PC-3 (cell line): ENCODE measurements around the gene MX1. TPM values are rescaled to one million over a fixed set of nuclear protein-coding genes. Genes with fewer than 3 reads are reported as not detected.

ENCODE experiments used
- ATAC-seq: fragments of 200-7000 bp; cut with Tn5 transposase; 2 replicates; pipeline ENCODE4 v1.9.1; 2020; ENCODE audit warnings: mild to moderate bottlenecking, moderate library complexity
- BruUV-seq: library from RNA; stranded (reverse); fragments of 400-500 nt; replicated peaks from 2 replicates; lab custom pipeline; 2021; lab: Mats Ljungman, UMichigan
- CTCF ChIA-PET: fragments of 300-600 bp; sonication (Branson Sonifier 250); formaldehyde crosslinking; loops from one replicate; lab custom pipeline; 2022; ENCODE audit warnings: antibody characterized with exemption; lab: Charles Lee
- POLR2A ChIA-PET: fragments of 300-600 bp; sonication (Branson Sonifier 250); formaldehyde crosslinking; loops from one replicate; lab custom pipeline; 2022; ENCODE audit warnings: antibody characterized with exemption; ENCODE audit not compliant: unreplicated experiment; lab: Charles Lee
- DNase-seq: peaks from one replicate; pipeline ENCODE4 v3.0.0-alpha.2; 2015
- H2AFZ ChIP-seq: fragments of 300-600 bp; sonication (generic); 2 replicates; pipeline ENCODE4 v1.6.0; 2016; ENCODE audit warnings: antibody characterized with exemption, low read length
- H3F3A ChIP-seq: fragments of 300-600 bp; sonication (generic); one replicate; pipeline ENCODE4 v1.6.0; 2017; ENCODE audit warnings: antibody characterized with exemption, low read length, control low read depth, mild to moderate bottlenecking; ENCODE audit not compliant: unreplicated experiment
- H3K27ac ChIP-seq: fragments of 300-600 bp; sonication (generic); 2 replicates; pipeline ENCODE4 v1.5.1; 2016; ENCODE audit warnings: mild to moderate bottlenecking, low read length
- H3K27me3 ChIP-seq: fragments of 300-600 bp; sonication (generic); 2 replicates; pipeline ENCODE4 v1.6.1; 2016; ENCODE audit warnings: low read length, mixed read lengths
- H3K36me3 ChIP-seq: fragments of 300-600 bp; sonication (generic); 2 replicates; pipeline ENCODE4 v1.6.1; 2016; ENCODE audit warnings: low read depth, mixed run types, low read length, mixed read lengths
- H3K4me1 ChIP-seq: fragments of 300-600 bp; sonication (generic); 2 replicates; pipeline ENCODE4 v1.5.1; 2016; ENCODE audit warnings: low read length; ENCODE audit not compliant: insufficient read depth
- H3K4me2 ChIP-seq: fragments of 300-600 bp; sonication (generic); 2 replicates; pipeline ENCODE4 v1.6.0; 2016; ENCODE audit warnings: low read length
- H3K4me3 ChIP-seq: fragments of 300-600 bp; sonication (generic); 2 replicates; pipeline ENCODE4 v1.5.1; 2016; ENCODE audit warnings: mild to moderate bottlenecking, low read length, mixed read lengths
- H3K79me2 ChIP-seq: fragments of 300-600 bp; sonication (generic); 2 replicates; pipeline ENCODE4 v1.6.1; 2017; ENCODE audit warnings: low read length, mixed read lengths
- H3K9ac ChIP-seq: fragments of 300-600 bp; sonication (generic); 2 replicates; pipeline ENCODE4 v1.6.0; 2016; ENCODE audit warnings: mild to moderate bottlenecking, low read length
- H3K9me2 ChIP-seq: fragments of 300-600 bp; sonication (generic); replicated peaks from 2 replicates; pipeline ENCODE4 v1.6.1; 2016; ENCODE audit warnings: mixed run types, low read length, mixed read lengths
- H3K9me3 ChIP-seq: fragments of 300-600 bp; sonication (generic); 2 replicates; pipeline ENCODE4 v1.6.1; 2016; ENCODE audit warnings: low read length, mixed read lengths
- H4K20me1 ChIP-seq: fragments of 300-600 bp; sonication (generic); 2 replicates; pipeline ENCODE4 v1.6.1; 2016; ENCODE audit warnings: low read length, mixed read lengths
- CTCF ChIP-seq: fragments of 300-600 bp; sonication (generic); conservative IDR thresholded peaks from 2 replicates; pipeline ENCODE4 v1.5.1; 2017; ENCODE audit warnings: antibody characterized with exemption, low read depth, mild to moderate bottlenecking, low read length
- EZH2 ChIP-seq: fragments of 300-600 bp; sonication (generic); IDR thresholded peaks from one replicate; pipeline ENCODE4 v1.6.1; 2017; ENCODE audit warnings: antibody characterized with exemption, mild to moderate bottlenecking, low read length; ENCODE audit not compliant: unreplicated experiment
- EZH2phosphoT487 ChIP-seq: fragments of 300-600 bp; sonication (generic); IDR thresholded peaks from 2 replicates; pipeline ENCODE4 v1.6.1; 2018; ENCODE audit warnings: mild to moderate bottlenecking, antibody characterized with exemption, low read length, borderline replicate concordance
- intact Hi-C: fragments of 100-400 bp; cut with micrococcal nuclease; formaldehyde crosslinking; loops from 2 replicates; pipeline ENCODE4 v1.9.0; 2023
- total RNA-seq: library from RNA; depleted of rRNA; stranded (reverse); fragments of >200 nt; gene quantifications from 2 replicates; pipeline ENCODE4 v1.2.3, GENCODE V29; 2014

MX1 gene
- total RNA-seq, 1 experiment from 2014 or later, result 12.6 TPM

GRCh38 chr21:41433566-41433965 is 7.5 kb downstream of the MX1 start:
- ATAC-seq (peak; percentile 49), DNase-seq (no peak)
- Histone ChIP-seq H3K9me3 (no peaks in the 10 kb centered on the region), H3K79me2 (no peaks in the 10 kb centered on the region), H3K4me3 (no peak overlapping the region), H3K4me2 (no peak overlapping the region), H3K9me2 (no peaks in the 10 kb centered on the region), H2AFZ (no peak overlapping the region), H3K36me3 (no peaks in the 10 kb centered on the region; the same call in 1 of the 2 replicates), H4K20me1 (no peaks in the 10 kb centered on the region), H3K27me3 (no peaks in the 10 kb centered on the region), H3K27ac (no peak overlapping the region), H3K9ac (no peak overlapping the region), H3F3A (no peaks in the 10 kb centered on the region), H3K4me1 (no peaks in the 10 kb centered on the region)
- ChIA-PET POLR2A (no interaction called here), CTCF (no interaction called here)
- TF ChIP-seq CTCF, result no peak
- no peak for TF ChIP-seq EZH2phosphoT487
- no peak for TF ChIP-seq EZH2
- intact Hi-C loops, result loop anchor here (2.0 kb wide), 1 partner anchor 19 kb away; no protein-coding TSS in a partner anchor
- no TSS peak for BruUV-seq

GRCh38 chr21:41435706-41436105 is 9.7 kb downstream of the MX1 start:
- H3K27me3 ChIP-seq, result no peaks in the 10 kb centered on the region
- no peak overlapping the region for H3K9ac ChIP-seq
- H3K36me3 ChIP-seq, result no peaks in the 10 kb centered on the region; the same call in 1 of the 2 replicates
- no peak overlapping the region for H3K4me3 ChIP-seq
- H3K9me3 ChIP-seq, result no peaks in the 10 kb centered on the region
- ATAC-seq (no peak), DNase-seq (no peak)
- no peaks in the 10 kb centered on the region for H3K9me2 ChIP-seq
- TF ChIP-seq CTCF (no peak), EZH2 (no peak), EZH2phosphoT487 (no peak)
- no peak overlapping the region for H2AFZ ChIP-seq
- no peaks in the 10 kb centered on the region for H4K20me1 ChIP-seq
- intact Hi-C loops, result no loop called here
- H3K27ac ChIP-seq, result no peak overlapping the region
- BruUV-seq, result no TSS peak
- ChIA-PET CTCF (no interaction called here), POLR2A (no interaction called here)
- H3K79me2 ChIP-seq, result no peaks in the 10 kb centered on the region
- no peaks in the 10 kb centered on the region for H3F3A ChIP-seq
- H3K4me2 ChIP-seq, result no peak overlapping the region
- H3K4me1 ChIP-seq, result no peaks in the 10 kb centered on the region

DNA sequence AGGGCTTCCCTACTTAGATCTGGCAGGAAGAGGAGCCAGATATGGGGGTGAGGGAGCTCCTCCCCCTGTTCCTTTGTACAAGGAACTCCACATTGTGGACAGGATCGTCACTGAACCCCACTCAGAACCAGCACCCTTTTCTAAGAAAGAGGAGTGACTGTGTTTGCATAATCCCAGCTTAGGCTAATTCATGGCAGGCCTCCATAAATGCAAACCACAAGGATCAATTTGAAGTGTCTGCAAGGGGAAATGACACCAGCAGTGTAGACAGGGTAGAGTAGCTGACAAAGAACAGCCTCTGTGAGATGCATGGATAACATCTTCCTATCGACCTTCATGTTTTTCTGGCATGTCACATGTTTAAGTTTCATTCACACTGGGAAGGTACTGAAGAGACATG is 11.7 kb downstream of the MX1 start:
- Histone ChIP-seq H3K27ac (no peak overlapping the region), H3K9me2 (no peaks in the 10 kb centered on the region), H3K4me3 (no peak overlapping the region), H3K9me3 (no peaks in the 10 kb centered on the region), H3K27me3 (no peaks in the 10 kb centered on the region), H3K9ac (no peak overlapping the region), H3K36me3 (no peaks in the 10 kb centered on the region; the same call in 1 of the 2 replicates), H3K4me2 (no peak overlapping the region), H2AFZ (no peak overlapping the region), H4K20me1 (no peaks in the 10 kb centered on the region), H3K79me2 (no peaks in the 10 kb centered on the region), H3F3A (no peaks in the 10 kb centered on the region), H3K4me1 (no peaks in the 10 kb centered on the region)
- intact Hi-C loops, result no loop called here
- ChIA-PET POLR2A (no interaction called here), CTCF (no interaction called here)
- DNase-seq (no peak), ATAC-seq (no peak)
- BruUV-seq, result no TSS peak
- TF ChIP-seq CTCF (no peak), EZH2phosphoT487 (no peak), EZH2 (no peak)
